ENCODE data around the gene PLPP1.
A peak's percentile ranks its signal among the peaks of the same experiment; 100 is the strongest.

Gene PLPP1

DNA sequence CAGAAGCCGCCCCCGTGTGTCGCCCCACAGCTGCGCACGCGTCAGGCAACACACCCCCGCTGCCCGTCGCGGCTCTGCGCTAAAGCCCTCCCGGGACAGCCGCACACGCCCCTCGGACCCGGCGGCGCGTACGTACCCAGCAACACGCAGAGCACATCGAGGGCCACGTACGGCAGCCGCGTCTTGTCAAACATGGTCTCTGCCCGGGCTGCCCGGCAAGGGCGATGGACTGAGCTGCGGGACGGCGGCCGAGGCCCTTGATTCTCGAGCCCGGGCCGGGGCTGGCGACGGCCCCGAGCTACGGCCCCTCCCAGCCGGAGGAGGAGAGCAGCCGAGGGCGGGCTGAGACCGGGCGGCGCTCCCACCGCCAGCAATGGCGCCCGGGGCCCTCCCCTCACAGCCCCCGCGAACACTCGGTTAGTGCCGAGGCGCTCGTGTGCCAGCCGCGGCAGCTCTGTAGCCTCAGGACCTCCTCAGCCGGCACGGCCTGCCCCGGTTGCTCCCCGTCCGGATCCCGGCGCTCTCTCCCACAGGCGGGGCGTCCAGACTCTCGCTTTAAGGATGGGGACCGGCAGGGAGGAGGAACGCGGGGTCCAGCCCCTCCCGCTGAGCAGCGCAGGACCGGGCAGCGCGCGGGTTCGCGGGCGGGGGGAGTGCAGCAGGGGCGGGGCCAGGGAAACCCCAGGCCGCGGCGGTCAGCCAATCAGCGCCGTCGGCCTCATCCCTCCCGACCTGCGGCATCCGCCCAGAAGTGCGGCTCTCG lies at the start of gene PLPP1:
PLPP1 (minus strand) TSS at position 529 of the 763 bp plus-strand sequence; CDS start at position 194, 335 bp downstream.
- DNase-seq (ENCODE audit: low read depth in 2 of 2), result peak; percentile 67 to 81

DNA sequence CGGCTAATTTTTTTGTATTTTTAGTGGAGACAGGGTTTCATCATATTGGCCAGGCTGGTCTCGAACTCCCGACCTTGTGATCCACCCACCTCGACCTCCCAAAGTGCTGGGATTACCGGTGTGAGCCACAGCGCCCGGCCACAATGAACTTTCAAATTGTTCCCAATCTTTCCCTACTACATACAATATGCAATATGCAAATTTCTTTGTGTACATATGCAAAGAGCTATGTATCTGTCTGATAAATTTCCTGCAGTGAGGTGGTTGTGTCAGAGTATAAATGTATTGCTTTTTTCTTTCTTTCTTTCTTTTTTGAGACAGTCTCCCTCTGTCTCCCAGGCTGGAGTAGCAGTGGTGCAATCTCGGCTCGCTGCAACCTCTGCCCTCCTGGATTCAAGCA lies 48.8 kb upstream of the PLPP1 start:
- DNase-seq (ENCODE audit: low read depth in 2 of 2), result no peak

DNA sequence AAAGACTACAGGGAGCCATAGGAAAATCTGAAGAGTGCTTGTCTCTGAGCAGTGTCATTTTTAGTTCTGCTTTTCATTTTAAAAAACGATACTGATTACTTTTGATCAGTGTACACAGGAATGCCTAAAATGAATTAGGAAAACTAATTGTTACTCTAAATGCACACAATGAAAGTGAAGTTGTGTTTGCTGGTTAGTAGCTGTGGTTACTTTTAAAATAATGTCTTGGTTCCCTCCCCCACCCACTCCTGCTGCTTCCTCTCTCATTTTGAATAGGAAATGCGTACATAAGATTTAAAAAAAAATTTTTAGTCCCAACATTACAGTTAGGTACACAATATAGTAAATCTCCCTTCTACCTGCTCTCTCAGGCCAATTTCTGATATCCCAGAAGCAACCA lies 47.5 kb upstream of the PLPP1 start:
- DNase-seq (ENCODE audit: low read depth in 2 of 2), result no peak

DNA sequence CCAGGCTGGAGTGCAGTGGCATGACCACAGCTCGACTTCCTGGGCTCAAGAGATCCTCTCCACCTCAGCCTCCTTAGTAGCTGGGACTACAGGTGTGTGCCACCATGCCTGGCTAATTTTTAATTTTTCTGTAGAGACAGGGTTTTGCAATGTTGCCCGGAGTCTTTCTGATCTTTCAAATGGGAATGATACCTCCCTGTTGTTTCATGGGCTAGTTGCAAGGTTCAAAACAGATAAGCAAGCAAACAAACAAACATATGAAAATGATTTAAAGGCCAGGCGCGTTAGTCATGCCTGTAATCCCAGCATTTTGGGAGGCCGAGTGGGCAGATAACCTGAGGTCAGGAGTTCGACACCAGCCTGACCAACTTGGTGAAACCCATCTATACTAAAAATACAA lies 45.3 kb upstream of the PLPP1 start:
- no peak for DNase-seq (ENCODE audit: low read depth in 2 of 2)

DNA sequence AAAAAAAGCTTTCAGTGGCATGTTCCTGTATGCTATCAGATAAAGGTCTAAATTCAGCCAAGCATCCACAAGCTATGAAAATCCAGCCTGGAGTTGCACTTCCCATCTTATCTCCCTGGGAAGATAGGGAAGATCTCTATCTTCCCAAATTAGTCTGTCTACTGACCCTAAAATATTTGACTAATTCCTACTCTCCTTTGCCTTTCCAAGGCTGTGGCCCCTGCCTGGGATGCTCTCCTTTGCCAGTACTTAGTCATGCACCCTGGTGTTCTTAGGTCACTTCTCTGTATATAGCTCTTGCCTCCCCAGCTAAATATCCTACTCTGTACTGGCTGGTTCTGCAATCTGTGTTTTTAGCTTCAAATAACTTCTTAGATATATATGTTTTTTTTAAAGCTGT lies 44.0 kb upstream of the PLPP1 start:
- DNase-seq (ENCODE audit: low read depth in 2 of 2), result no peak

DNA sequence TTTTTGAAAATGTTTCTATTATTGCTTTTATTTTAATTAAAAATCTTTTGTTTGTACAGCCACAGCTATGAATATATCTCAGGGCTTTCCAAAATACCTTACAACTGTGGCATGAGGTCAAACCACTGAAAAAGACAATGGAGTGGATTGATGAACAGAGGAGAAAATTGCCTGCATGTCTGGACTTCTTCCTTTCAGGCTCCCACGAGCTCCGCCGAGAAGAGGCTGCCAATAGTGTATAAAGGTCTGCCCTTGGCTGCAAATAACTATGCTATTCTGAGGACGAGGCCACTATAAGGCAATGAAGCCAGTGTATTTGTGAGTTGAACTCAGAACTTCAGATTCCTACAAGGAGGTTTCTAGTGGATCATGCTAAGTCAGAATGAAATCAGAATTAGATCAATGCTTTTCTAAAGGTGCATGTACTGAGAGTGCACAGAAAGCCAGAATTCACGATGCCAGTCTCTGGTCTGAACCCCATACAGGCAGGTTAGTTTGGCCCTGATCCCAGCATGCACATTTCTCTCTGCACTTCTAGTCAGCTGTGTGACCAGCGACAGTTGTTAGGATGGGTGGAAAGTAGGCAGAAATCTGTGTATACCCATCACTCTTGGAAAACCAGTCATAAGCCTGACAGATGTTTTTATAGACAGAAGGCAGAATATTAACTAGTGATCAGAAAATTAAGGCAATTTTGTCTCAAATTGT lies 42.7 kb upstream of the PLPP1 start:
- DNase-seq (ENCODE audit: low read depth in 2 of 2), result no peak

DNA sequence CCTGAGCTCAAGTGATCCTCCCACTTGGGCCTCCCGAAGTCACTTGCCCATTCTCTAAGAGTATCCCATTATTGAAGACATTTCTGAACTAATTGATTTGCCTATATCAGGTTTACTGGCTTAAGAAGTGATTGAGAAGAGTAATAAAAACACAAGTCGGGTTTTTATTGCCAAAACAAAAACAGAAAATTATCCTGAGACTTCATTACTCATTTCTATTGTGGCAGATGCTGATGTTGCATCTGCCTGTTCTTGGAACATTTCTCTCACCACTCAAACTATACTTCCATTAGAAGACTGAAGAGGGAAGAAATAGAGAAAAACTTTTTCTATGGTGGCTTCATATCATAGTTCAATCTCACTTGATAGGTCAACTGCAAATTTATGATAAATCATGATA lies 41.9 kb upstream of the PLPP1 start:
- DNase-seq (ENCODE audit: low read depth in 2 of 2), result no peak

DNA sequence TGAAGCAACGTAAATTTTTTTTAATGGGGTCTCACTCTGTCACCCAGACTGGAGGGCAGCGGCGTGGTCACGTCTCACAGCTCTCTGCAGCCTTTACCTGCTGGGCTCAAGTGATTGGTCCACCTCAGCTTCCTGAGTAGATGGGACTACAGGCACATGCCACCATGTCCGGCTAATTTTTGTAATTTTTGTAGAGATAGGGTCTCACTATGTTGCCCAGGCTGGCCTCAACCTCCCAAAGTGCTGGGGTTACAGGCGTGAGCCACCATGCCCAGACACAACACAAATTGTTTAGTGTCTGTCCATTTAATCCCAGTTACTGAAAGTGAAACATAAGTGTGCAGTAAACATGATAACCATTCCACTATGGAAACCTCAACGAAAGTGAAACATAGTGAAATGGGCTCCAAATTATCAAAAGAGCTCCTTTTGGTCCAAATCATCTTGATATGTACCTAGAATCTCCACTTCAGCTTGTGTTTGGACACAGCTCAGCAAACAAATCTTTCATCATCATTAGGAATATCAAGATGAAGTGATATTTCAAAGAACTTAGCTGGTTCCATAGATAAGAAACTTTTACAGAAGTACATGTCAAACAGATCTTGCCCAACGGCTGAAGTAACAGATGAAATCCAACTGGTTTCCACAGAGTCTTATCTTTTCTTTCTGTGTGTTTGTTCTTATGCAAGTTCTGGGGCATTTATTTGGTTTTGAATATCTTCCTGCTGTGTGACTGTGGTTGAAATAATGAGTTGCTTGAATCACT lies 41.2 kb upstream of the PLPP1 start:
- no peak for DNase-seq (ENCODE audit: low read depth in 2 of 2)

DNA sequence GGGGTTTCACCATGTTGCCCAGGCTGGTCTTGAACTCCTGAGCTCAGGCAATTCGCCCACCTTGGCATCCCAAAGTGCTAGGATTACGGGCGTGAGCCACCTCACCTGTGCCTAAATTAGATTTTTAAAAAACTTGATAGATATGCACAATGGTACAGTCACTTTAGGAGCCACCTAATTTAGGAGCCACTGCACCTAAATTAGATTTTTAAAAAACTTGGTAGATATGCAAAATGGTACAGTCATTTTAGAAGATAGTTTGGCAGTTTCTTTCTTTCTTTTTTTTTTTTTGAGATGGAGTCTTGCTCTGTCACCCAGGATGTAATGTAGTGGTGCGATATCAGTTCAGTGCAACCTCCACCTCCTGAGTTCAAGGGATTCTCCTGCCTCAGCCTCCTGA lies 37.8 kb upstream of the PLPP1 start:
- DNase-seq (ENCODE audit: low read depth in 2 of 2), result no peak

DNA sequence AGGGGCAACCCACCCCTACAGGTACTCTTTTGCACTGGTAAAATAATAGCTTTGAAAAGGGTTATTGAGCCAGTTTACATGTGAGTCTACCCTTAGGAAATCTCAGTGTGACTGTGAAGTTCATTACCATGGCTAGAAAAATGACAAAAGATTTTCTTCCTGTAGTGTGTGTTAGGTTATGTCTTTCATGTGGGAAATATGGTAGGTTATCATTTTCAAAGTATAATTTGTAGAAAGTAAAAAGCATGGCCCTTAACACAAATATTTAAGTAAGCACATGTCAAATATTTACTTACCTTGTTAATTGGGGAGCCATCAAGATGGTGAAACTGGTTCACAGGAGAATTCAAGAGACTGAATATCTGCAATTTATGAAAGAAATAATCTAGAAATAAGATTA lies 37.3 kb upstream of the PLPP1 start:
- DNase-seq (ENCODE audit: low read depth in 2 of 2), result no peak

DNA sequence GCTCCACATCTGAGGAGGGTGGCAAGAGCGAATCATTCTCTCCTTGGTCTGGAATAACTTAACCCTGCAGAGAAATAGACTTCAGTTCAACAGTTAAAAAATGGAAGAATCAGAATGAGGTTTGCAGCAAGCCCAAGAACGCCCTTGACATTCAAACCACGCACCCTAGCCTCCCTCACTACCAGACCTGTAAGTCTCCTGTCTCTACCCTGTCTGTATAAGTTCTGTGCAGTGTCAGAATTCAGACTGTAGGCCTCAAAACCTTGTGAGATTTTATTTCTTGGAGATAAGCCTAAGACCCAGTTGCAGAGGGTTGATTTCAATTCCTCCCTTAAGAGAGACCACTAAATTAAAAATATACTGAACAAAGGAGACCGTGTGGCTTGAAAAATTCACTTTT lies 35.8 kb upstream of the PLPP1 start:
- DNase-seq (ENCODE audit: low read depth in 2 of 2), result no peak

DNA sequence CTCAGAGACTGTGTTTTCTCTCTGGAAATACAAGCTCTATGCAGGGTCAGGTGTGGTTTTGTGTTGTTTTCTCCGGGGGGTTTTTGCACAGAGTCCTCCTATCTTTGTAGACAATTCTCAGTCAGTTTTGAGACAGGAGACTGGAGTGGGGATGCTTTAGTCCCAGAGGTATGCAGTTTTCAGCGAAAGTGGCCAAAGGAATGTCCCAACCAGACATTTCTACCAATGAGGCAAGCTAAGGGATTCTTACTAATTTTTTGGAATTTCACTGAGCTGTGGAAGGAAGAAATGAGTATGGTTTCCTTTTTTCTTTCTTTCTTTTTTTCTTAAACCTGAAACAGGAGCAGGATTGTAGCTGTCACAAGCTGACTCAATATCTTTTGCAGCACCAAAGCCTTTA lies 35.3 kb upstream of the PLPP1 start:
- DNase-seq (ENCODE audit: low read depth in 2 of 2), result no peak

DNA sequence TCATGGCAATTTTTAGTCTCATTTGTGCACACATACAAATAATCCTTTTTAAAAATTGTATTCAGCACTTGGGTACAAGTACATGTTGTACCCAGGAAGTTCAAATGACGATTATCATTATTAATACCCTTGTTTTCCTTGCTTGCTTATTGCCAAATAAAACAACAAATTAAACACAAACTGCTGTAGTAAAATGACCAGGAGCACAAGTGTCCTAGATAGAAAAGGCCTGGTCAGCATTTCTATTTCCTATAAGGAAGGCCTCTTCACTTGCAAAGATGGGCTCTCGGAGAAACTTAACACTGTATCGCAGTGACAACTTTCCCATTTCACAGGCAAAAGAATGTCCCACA lies 34.7 kb upstream of the PLPP1 start:
- DNase-seq (ENCODE audit: low read depth in 2 of 2), result no peak

DNA sequence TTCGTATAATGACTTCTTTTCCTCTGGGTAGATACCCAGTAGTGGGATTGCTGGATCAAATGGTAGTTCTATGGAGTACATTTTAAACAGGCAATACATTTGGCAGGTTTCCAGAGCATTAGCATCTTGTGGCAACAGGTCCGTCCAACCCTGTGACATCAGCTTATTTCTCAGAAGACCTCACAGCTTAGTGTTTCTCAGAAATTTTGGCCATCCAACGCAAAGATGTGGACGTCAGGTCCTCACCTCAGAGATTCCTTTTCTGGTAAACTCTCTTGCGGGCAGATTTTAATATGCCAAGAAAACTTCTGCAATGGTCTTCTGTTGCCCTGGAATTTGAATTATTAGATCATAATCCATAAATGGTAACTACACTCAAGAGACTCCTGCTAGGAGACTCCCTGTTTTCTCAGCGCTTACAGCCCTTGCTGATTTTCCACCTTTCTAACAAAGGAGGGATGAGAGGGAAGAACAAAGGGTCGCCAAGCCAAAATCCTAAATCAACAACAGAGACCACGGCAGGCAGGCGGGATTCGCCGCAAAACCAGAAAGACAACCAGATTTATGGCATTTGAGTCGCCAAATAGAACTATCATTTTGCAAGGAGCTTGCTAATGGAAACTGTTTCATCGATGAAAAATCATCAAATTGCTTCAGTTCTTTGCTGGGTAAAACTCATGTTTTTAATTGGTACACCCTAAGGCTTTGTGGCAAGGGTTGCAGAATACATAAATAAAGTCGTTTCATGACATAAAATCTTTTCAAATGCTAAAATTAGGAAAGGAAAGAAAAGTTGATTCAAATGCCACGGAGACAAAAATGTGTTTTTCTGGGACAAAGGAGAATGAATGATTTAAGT lies 34.1 kb upstream of the PLPP1 start:
- no peak for DNase-seq (ENCODE audit: low read depth in 2 of 2)

DNA sequence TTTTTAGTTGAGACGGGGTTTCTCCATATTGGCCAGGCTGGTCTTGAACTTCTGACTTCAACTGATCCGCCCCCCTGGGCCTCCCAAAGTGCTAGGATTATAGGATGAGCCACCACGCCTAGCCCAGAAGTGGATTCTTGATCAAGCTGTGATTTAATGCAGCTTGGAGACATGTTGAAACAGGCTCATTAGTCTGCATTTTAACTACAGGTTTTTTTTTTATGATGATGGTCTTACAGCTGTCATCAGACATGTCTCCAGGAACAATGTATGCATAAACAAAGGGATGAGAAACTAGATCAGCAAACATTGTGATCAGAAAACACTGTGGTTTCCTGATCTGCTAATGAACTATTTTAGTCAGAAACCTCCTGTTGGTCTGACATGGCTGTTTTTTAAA lies 30.0 kb upstream of the PLPP1 start:
- DNase-seq (ENCODE audit: low read depth in 2 of 2), result no peak

DNA sequence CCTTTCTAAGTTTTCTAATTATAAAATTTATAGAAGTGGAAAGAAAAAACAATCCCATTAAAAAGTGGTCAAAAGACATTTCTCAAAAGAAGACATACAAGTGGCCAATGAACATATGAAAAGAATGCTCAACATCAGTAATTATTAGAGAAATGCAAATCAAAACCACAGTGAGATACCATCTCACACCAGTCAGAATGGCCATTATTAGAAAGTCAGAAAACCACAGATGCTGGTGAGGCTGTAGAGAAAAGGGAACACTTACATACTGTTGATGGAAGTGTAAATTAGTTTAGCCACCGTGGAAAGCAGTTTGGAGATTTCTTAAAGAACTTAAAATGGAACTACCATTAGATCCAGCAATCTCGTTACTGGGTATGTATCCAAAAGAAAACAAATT lies 23.7 kb upstream of the PLPP1 start:
- DNase-seq (ENCODE audit: low read depth in 2 of 2), result no peak

DNA sequence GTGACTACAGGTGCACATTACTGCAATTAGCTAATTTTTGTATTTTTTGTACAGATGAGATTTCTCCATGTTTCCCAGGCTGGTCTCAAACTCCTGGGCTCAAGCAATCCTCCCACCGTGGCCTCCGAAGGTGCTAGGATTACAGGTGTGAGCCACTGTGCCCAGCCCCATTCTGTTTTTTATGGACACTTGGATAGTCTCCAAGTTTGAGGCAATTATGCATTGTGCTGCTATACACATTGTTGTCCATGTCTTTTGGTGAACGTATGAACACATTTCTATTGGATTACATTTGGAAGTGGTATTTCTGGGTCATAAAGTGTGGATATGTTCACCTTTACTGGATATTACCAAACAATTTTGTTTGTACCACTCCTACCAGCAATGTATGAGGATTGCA lies 22.4 kb upstream of the PLPP1 start:
- DNase-seq (ENCODE audit: low read depth in 2 of 2), result no peak

DNA sequence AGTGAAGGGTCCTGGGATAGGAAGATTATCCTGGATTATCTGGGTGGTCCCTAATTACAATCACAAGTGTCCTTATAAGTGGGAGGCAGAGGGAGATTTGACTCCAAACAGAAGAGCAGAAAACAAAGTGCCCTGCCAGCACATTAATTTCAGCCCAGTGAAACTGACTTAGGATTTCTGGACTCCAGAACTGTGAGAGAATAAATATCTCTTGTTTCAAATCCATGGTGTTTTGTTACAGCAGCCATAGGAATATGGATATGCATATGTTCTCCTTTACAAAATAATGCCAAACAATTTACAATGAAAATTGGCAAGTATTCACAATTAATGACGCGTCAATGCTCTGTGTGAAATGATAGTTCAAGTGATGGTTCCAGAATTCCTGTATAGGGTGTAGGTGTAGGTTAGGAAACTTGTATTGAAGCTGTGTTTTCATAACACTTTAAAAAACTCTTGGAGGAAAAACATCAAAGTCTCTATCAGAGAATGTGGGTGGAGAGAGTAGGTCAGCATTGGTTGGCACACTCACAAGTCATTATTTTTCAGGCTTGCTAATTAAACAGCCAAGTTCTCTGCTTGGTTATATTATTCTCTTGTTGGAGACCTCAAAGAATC lies 19.9 kb upstream of the PLPP1 start:
- DNase-seq (ENCODE audit: low read depth in 2 of 2), result no peak

DNA sequence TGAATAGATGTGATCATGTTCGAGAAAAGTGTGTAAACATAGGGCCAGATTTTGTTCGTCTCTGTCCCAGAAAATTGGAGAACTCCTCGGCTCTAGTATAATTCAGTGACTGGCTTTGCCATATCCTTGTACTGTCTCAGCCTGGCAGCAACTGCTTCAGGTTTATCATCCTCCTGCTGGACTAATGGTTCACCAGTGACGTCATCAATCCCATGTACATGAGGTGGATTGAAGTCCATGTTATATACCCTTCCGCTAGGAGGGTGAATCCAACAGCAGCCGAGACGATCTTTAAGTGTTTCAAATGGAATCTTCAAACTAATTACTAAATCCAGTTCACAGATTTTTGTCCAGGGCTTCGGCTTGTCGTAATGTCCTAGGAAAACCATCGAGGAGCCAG lies 17.1 kb upstream of the PLPP1 start:
- no peak for DNase-seq (ENCODE audit: low read depth in 2 of 2)

DNA sequence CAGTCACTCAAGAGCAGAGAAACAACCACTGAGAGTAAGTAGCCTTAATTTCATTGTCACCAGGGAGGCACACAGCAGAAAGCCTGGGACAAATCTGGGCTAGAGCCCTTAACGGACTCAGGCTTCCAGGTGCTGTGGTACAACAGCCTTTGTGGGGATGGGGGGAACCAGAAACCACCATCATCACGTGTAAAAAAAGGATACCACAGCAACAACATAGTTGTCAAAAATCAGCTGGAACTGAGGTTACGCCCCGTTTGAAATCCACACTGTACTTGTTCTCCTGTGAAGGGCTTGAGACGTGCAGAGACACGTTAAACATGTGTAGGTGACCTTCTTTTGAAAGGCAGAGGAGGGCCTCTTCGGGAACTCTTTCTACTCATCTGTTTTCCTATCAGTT lies 16.6 kb upstream of the PLPP1 start:
- no peak for DNase-seq (ENCODE audit: low read depth in 2 of 2)

DNA sequence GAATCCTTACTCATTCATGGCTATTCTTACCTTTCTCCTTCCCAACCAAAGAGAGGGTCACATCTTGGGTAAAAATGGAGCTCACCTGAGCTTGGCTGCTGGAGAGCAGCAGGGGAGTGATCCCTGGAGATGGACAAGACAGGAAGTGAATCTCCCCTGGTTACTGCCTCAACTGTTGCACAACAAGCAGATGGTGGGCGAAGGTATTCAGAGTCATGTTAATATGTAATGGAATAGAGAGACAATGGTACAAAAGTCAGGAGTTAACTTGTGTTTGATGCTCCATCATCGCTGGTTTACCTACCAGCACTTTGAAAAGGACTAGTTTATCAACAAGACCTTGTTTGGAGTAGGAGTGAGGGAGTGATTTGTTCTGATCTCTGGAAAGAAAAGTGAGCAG lies 13.0 kb upstream of the PLPP1 start:
- no peak for DNase-seq (ENCODE audit: low read depth in 2 of 2)

DNA sequence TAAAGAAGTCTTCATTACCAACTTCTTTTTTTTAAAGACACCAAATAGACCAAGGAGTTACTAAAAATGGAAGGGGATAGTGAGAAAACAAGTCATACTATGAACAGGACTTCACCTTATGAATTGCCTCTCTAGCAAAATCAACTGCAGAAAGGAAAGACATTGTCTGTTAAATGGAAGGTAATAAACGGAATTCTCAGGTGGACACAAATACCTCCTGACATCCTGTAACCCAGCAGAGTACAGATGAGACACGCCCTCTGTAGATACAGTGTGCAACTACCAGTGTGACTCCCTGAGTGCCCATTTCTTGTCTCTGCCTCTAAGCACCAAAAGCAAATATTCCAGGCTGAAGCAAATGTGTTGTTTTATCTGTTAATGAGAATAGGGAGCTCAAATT lies 12.2 kb upstream of the PLPP1 start:
- DNase-seq (ENCODE audit: low read depth in 2 of 2), result no peak

Measured in activated CD4-positive, alpha-beta T cell treated with anti-CD3 and anti-CD28 coated beads for 24 hours (primary cell).